ENCODE data around the gene INTS11. TPM values are rescaled to one million over a fixed set of nuclear protein-coding genes. Genes with fewer than 3 reads are reported as not detected.

Gene INTS11
- total and polyA plus RNA-seq, 9 of the 15 experiments (the other 6 are each of a cell fraction or from before 2014, with no cell fraction given): 3.6 to 183 (median 110) TPM

- TF ChIP-seq PBX2 (CRISPR knock-in tag; IDR thresholded peaks at IDR 0.05; ENCODE audit: low read depth) (no peak), PBX2 (tag; conservative IDR thresholded peaks at IDR 0.05; ENCODE audit: low read depth) (no peak), ATF2 (CRISPR knock-in tag; IDR thresholded peaks at IDR 0.05) (no peak), SIN3B (IDR thresholded peaks at IDR 0.05; ENCODE audit: low read depth) (no peak), ZNF134 (CRISPR knock-in tag; conservative IDR thresholded peaks at IDR 0.05) (no peak), ZZZ3 (IDR thresholded peaks at IDR 0.05) (no peak), ATF3 (IDR thresholded peaks at IDR 0.05) (peak; percentile 94), ATF3 (CRISPR knock-in tag; conservative IDR thresholded peaks at IDR 0.05) (no peak), SAFB2 (IDR thresholded peaks at IDR 0.05; ENCODE audit: borderline replicate concordance, low read depth, low read length, severe bottlenecking) (no peak), SNIP1 (IDR thresholded peaks at IDR 0.05; ENCODE audit: low read depth) (0 out of 2 replicates have a peak, but pooled peaks have one; percentile 29), ZNF280A (IDR thresholded peaks at IDR 0.05; ENCODE audit: low read depth, partially characterized antibody) (no peak), TRIM28 (IDR thresholded peaks at IDR 0.05) (no peak), CREM (IDR thresholded peaks at IDR 0.05; ENCODE audit: low read depth) (no peak), NCOA4 (IDR thresholded peaks at IDR 0.05; ENCODE audit: partially characterized antibody) (no peak)
- TF ChIP-seq, protein P1, sequence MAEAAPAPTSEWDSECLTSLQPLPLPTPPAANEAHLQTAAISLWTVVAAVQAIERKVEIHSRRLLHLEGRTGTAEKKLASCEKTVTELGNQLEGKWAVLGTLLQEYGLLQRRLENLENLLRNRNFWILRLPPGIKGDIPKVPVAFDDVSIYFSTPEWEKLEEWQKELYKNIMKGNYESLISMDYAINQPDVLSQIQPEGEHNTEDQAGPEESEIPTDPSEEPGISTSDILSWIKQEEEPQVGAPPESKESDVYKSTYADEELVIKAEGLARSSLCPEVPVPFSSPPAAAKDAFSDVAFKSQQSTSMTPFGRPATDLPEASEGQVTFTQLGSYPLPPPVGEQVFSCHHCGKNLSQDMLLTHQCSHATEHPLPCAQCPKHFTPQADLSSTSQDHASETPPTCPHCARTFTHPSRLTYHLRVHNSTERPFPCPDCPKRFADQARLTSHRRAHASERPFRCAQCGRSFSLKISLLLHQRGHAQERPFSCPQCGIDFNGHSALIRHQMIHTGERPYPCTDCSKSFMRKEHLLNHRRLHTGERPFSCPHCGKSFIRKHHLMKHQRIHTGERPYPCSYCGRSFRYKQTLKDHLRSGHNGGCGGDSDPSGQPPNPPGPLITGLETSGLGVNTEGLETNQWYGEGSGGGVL (CRISPR knock-in tag; IDR thresholded peaks at IDR 0.05): no peak
These were observed 20.3 kb upstream of the INTS11 start (continued) for GRCh38 chr1:1344655-1345361.

Data from K562 (cell line).